Tongue (tissue), 2 donors: ENCODE measurements around the gene TMTC2. TPM values are rescaled to one million over a fixed set of nuclear protein-coding genes. Genes with fewer than 3 reads are reported as not detected.
A peak's percentile ranks its signal among the peaks of the same experiment; 100 is the strongest.

Experiments
- DNase-seq: peaks from one replicate; pipeline ENCODE4 v3.0.0-alpha.2; 2015
- total RNA-seq: library from RNA; depleted of rRNA; stranded (reverse); fragments of >200 nt; gene quantifications from one replicate; pipeline ENCODE4 v1.2.3, GENCODE V29; 2014

TMTC2 gene
- total RNA-seq, 1 donor from 2014 or later, result 26.6 TPM

- no peak for DNase-seq
Observed at GRCh38 chr12:82886671-82887340, 200.1 kb downstream of the TMTC2 start.

GRCh38 chr12:82893896-82894295 is 207.2 kb downstream of the TMTC2 start:
- no peak for DNase-seq

DNA sequence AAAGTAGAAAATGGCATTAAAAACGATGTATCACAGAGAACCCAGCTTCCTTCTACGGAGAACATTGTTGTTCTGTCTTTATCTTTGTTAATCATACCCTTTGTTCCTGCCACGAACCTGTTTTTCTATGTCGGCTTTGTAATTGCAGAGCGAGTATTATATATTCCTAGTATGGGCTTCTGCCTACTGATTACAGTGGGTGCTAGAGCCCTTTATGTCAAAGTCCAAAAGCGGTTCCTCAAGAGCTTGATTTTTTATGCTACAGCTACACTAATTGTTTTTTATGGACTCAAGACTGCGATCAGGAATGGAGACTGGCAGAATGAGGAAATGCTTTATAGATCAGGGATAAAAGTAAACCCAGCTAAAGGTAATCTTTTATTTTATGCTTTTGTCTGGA is 209.6 kb downstream of the TMTC2 start:
- no peak for DNase-seq

- peak; percentile 59 for DNase-seq
Observed at GRCh38 chr12:82896979-82897378, 210.3 kb downstream of the TMTC2 start.

GRCh38 chr12:82898441-82898840 is 211.7 kb downstream of the TMTC2 start:
- no peak for DNase-seq

- no peak for DNase-seq
Observed at GRCh38 chr12:82904219-82904790, 217.6 kb downstream of the TMTC2 start.

DNA sequence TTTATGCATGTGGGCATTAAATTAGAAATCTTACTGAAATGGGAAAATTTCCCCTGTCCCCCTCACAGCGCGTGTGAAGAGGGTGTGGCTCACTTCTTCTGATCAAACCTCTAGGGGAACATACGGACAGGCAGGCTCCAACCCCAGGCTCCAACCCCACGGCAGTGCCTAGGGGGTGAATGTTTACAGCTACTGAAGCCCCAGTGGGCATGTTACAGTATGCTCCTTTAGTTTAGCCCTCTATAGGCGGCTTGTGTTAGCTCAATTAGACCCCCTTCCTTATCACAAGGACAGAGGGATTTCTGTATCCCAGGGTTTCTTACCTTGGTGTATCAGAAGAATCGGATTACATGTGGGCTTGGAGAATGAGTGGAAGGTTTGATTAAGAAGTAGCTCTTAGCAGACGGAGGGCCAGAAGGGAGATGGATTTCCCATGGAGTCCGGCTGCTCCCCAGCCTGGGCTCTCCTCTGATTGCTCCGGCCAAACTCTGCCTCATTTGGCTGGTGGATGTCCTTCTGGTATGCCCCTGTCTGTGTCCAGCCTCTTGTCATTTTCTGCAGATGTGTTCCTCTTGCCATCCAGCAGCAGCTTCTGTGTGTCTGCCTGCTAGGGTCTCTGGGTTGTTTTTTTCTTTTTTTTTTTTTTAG is 223.7 kb downstream of the TMTC2 start:
- no peak for DNase-seq

GRCh38 chr12:82912406-82912805 is 225.7 kb downstream of the TMTC2 start:
- no peak for DNase-seq

GRCh38 chr12:82919388-82920054 is 232.8 kb downstream of the TMTC2 start:
- no peak for DNase-seq

DNA sequence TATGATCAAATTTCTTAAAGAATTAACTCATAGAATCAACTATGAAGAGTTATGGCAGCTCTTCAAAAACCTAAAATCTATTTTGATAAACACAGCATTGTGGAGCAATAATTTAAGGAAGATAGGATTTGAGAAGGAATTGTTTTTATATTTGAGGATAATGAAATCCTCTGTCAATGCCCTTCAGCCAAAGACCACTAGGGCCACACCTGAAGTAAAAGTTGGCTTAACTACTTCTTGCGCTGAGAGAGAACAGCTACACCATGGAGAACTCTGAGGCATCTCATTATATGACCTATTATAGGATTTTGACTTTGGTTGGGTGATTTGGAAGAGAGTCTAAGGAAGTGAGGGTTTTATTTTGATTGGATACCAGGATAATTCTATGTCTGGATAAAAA is 237.2 kb downstream of the TMTC2 start:
- DNase-seq, result no peak

GRCh38 chr12:82926630-82927029 is 239.9 kb downstream of the TMTC2 start:
- DNase-seq, result no peak

DNA sequence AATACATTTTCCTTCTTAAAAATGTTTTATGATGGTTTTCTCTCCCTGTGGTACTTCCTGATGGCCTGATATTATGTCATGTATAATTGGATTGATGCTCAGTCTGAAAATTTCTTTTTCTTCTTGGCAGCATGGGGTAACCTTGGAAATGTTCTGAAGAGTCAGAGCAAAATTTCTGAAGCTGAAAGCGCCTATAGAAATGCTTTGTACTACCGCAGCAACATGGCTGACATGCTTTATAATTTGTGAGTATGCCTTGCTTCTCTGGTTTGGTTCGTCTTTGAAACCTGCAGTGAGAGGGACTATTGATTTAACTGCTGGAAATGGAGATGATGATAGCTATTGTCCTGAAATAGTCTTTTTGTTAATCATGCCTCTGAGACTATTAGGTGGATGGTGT is 243.6 kb downstream of the TMTC2 start:
- no peak for DNase-seq

DNA sequence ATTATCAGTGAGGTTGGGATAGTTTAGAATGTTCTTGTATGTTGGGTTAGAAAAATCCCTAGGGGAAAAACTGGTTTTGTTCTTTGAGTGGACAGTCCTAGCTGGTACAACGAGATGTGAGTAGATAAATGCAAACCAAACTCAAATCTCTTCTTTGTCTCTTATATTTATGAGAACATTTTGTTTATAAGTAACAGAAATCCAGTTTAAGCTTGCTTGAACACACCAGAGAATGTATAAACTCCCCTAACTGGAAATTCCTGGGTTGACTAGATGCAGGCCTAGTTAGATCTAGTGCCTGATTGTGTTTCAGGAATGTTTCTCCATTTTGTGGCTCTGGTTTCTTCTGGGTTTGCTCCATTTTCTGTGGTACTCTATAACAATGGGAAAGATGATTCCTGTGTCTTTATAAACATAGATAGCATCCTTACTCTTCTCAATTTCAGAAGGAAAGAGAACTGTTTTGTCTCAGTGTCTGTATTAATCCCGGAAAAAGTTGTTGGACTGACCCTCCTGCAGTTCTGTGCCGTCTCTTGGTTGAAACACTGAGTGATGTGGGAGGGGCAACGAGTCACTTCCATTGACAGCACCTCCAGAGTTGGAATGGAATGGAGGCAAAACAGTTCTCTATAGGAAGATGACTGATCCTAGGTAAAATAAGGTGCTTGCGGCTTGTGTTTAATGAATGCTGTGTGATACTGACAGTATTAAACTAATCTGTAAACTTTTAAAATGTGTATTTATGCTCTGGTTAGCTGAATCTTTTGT is 244.8 kb downstream of the TMTC2 start:
- DNase-seq, result no peak

- DNase-seq, result no peak
Observed at GRCh38 chr12:82937151-82937550, 250.4 kb downstream of the TMTC2 start.

DNA sequence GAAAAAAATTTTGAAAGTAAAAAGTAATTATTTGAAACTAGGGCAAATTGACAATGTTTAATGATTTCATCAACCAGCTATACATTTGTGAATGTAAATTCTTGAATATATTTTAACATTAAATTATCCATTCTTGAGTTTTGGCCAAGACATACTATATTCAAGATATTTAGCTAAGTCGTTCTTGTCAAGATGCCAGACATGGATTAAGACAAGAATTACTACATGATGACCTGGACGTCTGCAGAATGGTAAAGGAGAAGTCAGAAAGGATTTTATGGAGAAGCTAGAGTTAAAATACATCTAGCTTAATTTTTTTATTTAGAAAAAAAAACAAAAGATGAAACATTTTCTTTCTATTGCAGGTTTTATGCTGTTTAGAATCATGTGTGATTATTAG is 255.8 kb downstream of the TMTC2 start:
- peak; percentile 36 for DNase-seq

- peak; percentile 38 for DNase-seq
Observed at GRCh38 chr12:82942991-82943401, 256.3 kb downstream of the TMTC2 start.

DNA sequence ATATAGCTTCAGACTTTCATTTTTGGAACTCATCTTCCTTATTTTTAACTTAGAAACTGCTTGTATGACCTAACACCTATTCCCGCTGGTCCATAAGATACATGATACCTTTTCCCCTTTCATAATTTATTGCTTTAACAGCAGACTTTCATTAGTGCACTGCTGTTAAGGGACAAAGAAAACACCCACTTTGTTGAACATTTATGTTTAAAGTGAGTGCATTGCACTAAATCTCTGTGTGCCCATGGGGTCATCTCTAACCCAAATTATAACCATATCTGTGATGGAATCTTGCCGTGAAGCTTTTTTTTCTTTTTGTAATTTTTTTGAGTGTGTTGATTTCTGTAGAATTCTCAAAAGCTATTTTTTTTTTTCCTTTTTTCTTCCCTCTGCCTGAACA is 261.8 kb downstream of the TMTC2 start:
- no peak for DNase-seq

DNA sequence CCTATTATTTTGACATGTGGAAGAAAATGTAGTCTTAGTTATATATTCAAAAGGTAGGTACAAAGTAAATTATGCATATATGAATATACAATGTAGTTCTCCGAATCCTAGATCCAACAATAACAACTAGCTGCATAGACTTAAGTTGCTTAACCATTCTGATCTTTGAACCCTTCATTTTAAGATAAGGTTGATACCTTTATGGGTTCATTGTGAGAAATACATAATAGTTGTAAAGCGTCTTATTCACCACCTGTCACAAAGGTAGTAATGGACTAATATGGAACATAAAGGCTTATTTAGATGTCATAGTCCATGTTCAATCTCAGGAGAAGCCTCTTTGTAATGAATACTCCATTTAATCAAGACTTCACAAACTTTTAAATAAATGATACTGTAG is 263.6 kb downstream of the TMTC2 start:
- DNase-seq, result no peak

- DNase-seq, result no peak
Observed at GRCh38 chr12:82952946-82953345, 266.2 kb downstream of the TMTC2 start.

DNA sequence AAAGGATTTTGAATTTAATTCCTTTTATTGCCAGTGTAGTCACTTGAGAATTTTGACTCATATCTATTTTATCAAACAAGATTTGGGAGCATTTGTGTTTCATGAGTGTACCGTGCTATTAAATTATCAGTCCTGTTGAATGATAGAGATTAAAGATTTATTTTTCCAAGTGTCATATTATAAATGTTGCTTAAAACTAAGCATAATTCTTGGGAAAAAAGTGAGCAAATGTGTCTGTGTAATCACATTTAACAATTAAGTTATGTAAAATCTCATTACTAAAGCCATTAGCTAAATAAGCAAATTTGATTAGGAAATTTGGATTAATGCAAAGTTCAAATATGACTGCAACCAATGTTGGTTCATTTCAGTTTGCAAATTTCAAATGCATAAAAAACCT is 266.7 kb downstream of the TMTC2 start:
- DNase-seq, result no peak

- no peak for DNase-seq
Observed at GRCh38 chr12:82954064-82954463, 267.4 kb downstream of the TMTC2 start.

DNA sequence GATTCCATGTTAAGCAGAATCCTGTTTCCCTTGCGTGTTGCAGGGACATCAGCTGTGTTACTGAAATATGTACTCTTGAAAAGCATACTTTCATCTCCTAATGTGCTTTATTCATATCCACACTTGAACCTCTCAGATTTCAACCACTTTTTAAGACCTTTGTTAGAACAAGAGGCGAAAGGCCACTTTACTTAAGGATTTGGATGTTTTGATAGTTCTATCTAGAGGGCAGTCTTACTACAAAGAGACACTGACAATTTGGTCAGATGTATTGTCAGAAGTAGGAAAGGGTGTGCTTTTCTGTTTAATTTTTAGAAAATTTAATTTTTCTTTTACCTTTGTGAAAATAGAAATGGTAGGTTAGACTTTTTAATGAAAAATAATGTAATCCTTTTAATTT is 267.9 kb downstream of the TMTC2 start:
- no peak for DNase-seq

GRCh38 chr12:82955043-82955442 is 268.3 kb downstream of the TMTC2 start:
- no peak for DNase-seq
